Esophagus muscularis mucosa (tissue), 4 donors: ENCODE measurements around the gene THSD4. TPM values are rescaled to one million over a fixed set of nuclear protein-coding genes. Genes with fewer than 3 reads are reported as not detected.

Source experiments
- DNase-seq: peaks from one replicate; pipeline ENCODE4 v3.0.0-alpha.2; 2017; ENCODE audit errors: extremely low spot score
- H3K27ac ChIP-seq, 4 donors: fragments of 200-600 bp; sonication (generic); replicated peaks in 1 of 4; 1 replicate in 3 of 4; 2 replicates in 1 of 4; pipeline ENCODE4 v1.5.1; 2016 to 2019; ENCODE audit warnings: mild to moderate bottlenecking in 1 of 4
- H3K27me3 ChIP-seq, 4 donors: fragments of 200-600 bp; sonication (generic); one replicate each; pipeline versions ENCODE4 v1.5.1 to v1.6.0; 2016 to 2019
- H3K36me3 ChIP-seq, 4 donors: fragments of 200-600 bp; sonication (generic); one replicate each; pipeline ENCODE4 v1.5.1; 2016 to 2019
- H3K4me1 ChIP-seq, 4 donors: fragments of 200-600 bp; sonication (generic); one replicate each; pipeline ENCODE4 v1.5.1; 2016 to 2019
- H3K4me3 ChIP-seq, 4 donors: fragments of 200-600 bp; sonication (generic); 1 replicate in 2 of 4; 2 replicates in 2 of 4; pipeline ENCODE4 v1.5.1; 2016 to 2019; ENCODE audit warnings: mild to moderate bottlenecking in 4 of 4, moderate library complexity in 1 of 4
- H3K9me3 ChIP-seq, 4 donors: fragments of 200-600 bp; sonication (generic); 1 replicate in 3 of 4; 2 replicates in 1 of 4; pipeline ENCODE4 v1.5.1; 2016 to 2019
- CTCF ChIP-seq, 3 experiments: fragments of 200-600 bp in 2 of 3; fragments of 450-650 bp in 1 of 3; sonication (generic) in 2 of 3; IDR thresholded peaks; one replicate each; pipeline ENCODE4 v1.5.1; 2017 to 2019; ENCODE audit warnings: antibody characterized with exemption in 3 of 3, mild to moderate bottlenecking in 2 of 3, moderate library complexity in 1 of 3
- EP300 ChIP-seq: sonication (generic); formaldehyde crosslinking; IDR thresholded peaks from one replicate; pipeline ENCODE4 v1.6.1; 2017; ENCODE audit warnings: antibody characterized with exemption
- POLR2A ChIP-seq: fragments of 450-650 bp; IDR thresholded peaks from one replicate; pipeline ENCODE4 v1.6.1; 2017; ENCODE audit warnings: antibody characterized with exemption, moderate library complexity, mild to moderate bottlenecking, low read depth
- POLR2AphosphoS5 ChIP-seq, 2 donors: sonication (generic); formaldehyde crosslinking; IDR thresholded peaks; one replicate each; pipeline ENCODE4 v1.6.1; 2017; ENCODE audit warnings: antibody characterized with exemption in 2 of 2
- WGBS: methylation state at CpG from one replicate; pipeline ENCODE4 v1.1.5; 2018; 5-methylcytosine and 5-hydroxymethylcytosine counted together
- intact Hi-C: fragments of 100-400 bp; cut with DNase I; formaldehyde crosslinking; loops from one replicate; pipeline ENCODE4 v1.15.1; 2023
- total RNA-seq, 4 donors: library from RNA; depleted of rRNA; stranded (reverse); fragments of >200 nt; gene quantifications; one replicate each; pipeline versions ENCODE4 v1.1.0 to v1.2.1, GENCODE V29; 2016

Gene THSD4
- total RNA-seq, 4 donors from 2014 or later = 3.2 to 6.6 (median 5.6) TPM

DNA sequence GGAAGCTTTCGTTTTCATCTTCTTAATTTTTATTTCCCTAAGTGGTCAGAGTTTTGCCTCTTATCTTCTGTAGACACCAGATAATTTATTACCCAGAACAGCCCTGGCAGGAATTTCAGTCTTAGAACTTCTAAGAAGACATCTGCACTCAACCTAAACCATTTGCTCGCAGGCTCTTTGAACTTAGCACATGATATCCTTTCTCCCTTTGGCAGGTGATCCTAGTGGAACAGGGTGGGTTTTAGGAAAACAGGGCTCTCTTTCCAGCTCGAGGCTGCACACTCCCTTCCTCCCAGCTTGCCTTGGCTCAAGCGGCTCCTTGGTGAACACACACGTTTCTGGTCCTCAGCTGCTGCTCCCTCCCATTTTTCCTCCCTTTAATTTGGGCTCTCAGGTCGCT, 116.5 kb downstream of the THSD4 start:
- no peak overlapping the region for H3K27ac ChIP-seq
- intact Hi-C loops = no loop called here
- no peaks in the 10 kb centered on the region for H3K9me3 ChIP-seq
- H3K36me3 ChIP-seq = no peaks in the 10 kb centered on the region
- whole genome bisulfite sequencing = 64% methylated on average over 6 of the region's 6 CpGs
- no peaks in the 10 kb centered on the region for H3K27me3 ChIP-seq
- H3K4me1 ChIP-seq = no peaks in the 10 kb centered on the region
- DNase-seq = no peak
- no peak overlapping the region for H3K4me3 ChIP-seq
- no peak for TF ChIP-seq EP300
- TF ChIP-seq POLR2A = no peak
- no peak for TF ChIP-seq POLR2AphosphoS5 (IDR thresholded peaks at IDR 0.05)
- no peak for TF ChIP-seq CTCF (IDR thresholded peaks at IDR 0.05)

- TF ChIP-seq POLR2AphosphoS5 (IDR thresholded peaks at IDR 0.05) = no peak
- TF ChIP-seq EP300 = no peak
- TF ChIP-seq POLR2A = no peak
- no peak for TF ChIP-seq CTCF (IDR thresholded peaks at IDR 0.05)
- Histone ChIP-seq H3K4me3 (no peak overlapping the region), H3K27ac (no peak overlapping the region), H3K4me1 (no peaks in the 10 kb centered on the region), H3K9me3 (no peaks in the 10 kb centered on the region), H3K27me3 (no peaks in the 10 kb centered on the region), H3K36me3 (no peaks in the 10 kb centered on the region)
- 91% methylated on average over 5 of the region's 5 CpGs for WGBS
- DNase-seq = no peak
- intact Hi-C loops = no loop called here
Measured at GRCh38 chr15:71232411-71232810, 117.1 kb downstream of the THSD4 start.

DNA sequence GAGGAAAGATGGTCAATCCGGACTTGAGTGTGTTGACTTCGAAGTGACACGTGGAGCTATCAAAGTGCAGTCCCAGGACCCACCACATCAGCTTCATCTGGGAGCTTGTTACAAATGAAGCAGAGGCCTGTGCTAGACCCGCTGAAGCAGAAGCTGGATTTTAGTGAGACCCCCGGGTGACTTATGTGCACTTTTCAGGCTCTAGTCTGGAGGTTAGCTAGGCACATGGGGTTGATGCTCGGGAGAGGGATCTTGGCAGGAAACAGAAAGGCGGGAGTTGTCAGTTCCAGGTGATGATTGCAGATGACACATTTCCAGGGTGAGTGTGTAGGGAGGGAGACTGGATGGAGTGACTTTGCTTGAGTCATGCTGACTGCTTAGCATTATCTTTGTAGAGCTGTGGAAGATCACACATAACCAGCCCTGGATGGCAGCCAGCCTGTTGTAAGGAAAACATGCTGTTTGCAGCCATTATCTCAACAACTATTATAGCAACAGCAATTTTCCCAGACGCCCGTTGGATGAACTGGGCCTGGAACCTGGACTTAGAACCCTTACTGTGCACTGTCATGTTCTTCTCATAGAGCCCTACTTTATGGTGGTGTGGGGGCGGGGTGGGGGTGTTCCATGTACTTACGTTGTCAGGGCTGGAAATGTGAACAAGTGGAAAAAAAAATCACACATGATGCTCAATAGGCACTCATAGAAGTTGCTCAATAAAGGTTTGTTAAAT, 122.4 kb downstream of the THSD4 start:
- Histone ChIP-seq H3K9me3 (no peaks in the 10 kb centered on the region), H3K36me3 (peaks cover 0 to 3% (median 0%) of the 10 kb centered on the region in 4 donors), H3K27me3 (no peaks in the 10 kb centered on the region), H3K4me1 (no peaks in the 10 kb centered on the region), H3K27ac (no peak overlapping the region), H3K4me3 (no peak overlapping the region)
- TF ChIP-seq POLR2AphosphoS5 (IDR thresholded peaks at IDR 0.05) (no peak), POLR2A (no peak), EP300 (no peak), CTCF (IDR thresholded peaks at IDR 0.05) (no peak)
- intact Hi-C loops = no loop called here
- 79% methylated on average over 11 of the region's 11 CpGs for WGBS
- no peak for DNase-seq

DNA sequence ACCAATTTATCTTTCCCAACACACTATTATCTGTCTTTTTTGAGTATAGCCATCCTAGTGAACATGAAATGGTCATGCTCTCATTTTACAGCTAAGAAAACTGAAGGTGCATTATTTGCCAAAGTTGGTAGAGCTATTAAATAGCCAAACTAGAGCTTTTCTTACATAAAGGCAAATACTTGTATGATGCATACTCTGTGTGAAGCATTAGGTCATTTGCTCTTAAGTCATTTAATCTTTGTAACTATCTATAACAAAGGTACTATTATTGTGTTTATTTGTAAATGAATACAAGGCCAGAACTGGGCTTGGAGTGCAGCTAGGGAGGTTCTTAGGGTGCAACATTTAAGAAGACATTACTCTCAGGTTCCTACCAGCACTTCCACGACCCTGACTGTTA, 123.7 kb downstream of the THSD4 start:
- no peak overlapping the region for H3K27ac ChIP-seq
- WGBS = 81% methylated on average over 1 of the region's 1 CpG
- no peak for DNase-seq
- H3K4me3 ChIP-seq = no peak overlapping the region
- peaks cover 0 to 7% (median 0%) of the 10 kb centered on the region in 4 donors for H3K36me3 ChIP-seq
- TF ChIP-seq CTCF (IDR thresholded peaks at IDR 0.05) = no peak
- no peak for TF ChIP-seq EP300
- H3K9me3 ChIP-seq = no peaks in the 10 kb centered on the region
- intact Hi-C loops = no loop called here
- H3K27me3 ChIP-seq = no peaks in the 10 kb centered on the region
- no peaks in the 10 kb centered on the region for H3K4me1 ChIP-seq
